ENCODE measurements around the gene ZNF268. TPM values are rescaled to one million over a fixed set of nuclear protein-coding genes. Genes with fewer than 3 reads are reported as not detected.
A peak's percentile ranks its signal among the peaks of the same experiment; 100 is the strongest.

ZNF268 gene
- total and polyA plus RNA-seq, 4 donors: 4.2 to 18.9 (median 10.4) TPM

DNA sequence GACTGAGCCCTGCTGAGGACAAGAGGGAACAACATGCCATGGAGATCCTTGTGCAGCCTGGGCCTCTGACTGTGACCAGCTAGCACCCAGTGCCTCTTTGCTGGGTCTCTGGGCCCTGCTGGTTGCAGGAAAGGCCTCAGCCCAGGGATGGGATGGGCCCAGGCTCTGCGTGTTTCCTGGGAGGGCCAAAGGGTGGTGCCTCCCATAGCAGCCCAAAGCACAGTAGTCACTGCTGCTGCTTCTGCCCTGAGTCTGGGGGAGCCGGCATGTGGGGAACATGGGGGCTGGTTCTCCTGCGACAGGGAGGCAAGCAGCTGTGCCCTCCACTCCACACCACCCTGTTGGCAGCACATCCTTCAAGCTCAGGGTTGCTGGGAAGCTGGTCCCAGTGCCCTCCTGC, 35.9 kb downstream of the ZNF268 start:
- intact Hi-C loops (cut with DNase I): no loop called here
- ATAC-seq (ENCODE audit: low FRiP score): no peak
- Histone ChIP-seq H3K27me3 (ENCODE audit: control insufficient read depth in 1 of 2, insufficient read depth in 2 of 2, low read length in 1 of 2) (no peaks in the 10 kb centered on the region), H3K36me3 (ENCODE audit: control insufficient read depth in 1 of 2, insufficient read depth in 2 of 2, low read length in 1 of 2) (no peaks in the 10 kb centered on the region), H3K4me1 (ENCODE audit: control insufficient read depth in 1 of 2, insufficient read depth in 2 of 2, low read length in 2 of 2) (no peaks in the 10 kb centered on the region), H3K4me3 (ENCODE audit: low read length in 2 of 2) (no peak overlapping the region), H3K27ac (ENCODE audit: low read depth in 1 of 2, low read length in 2 of 2) (no peak overlapping the region), H3K9me3 (ENCODE audit: control insufficient read depth, low read length) (peaks cover 33% of the 10 kb centered on the region)
- WGBS, 2 donors: 78% methylated on average over 2 to 3 of the region's 3 CpGs
- DNase-seq: no peak

DNA sequence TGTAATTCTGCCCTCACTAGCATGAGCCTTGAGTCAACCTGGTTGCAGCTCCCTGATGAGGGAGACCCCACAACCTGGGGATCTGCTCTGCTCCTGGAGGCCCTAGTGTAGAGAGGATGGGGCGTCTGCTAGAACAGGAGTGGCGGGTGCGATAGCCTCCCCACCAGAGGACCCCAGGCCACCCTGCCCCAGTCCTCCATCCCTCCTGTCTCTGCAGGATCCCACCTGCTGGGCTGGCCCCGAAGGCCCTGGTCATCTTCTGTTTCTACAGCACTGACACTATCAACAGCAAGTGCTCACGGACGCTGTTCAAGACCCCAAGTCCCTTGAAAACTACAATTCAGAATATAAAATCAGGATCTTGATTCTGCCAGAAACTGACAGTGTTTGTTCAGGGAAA, 39.2 kb downstream of the ZNF268 start:
- Histone ChIP-seq H3K9me3 (ENCODE audit: control insufficient read depth, low read length) (peaks cover 26% of the 10 kb centered on the region), H3K27ac (ENCODE audit: low read depth in 1 of 2, low read length in 2 of 2) (no peak overlapping the region), H3K36me3 (ENCODE audit: control insufficient read depth in 1 of 2, insufficient read depth in 2 of 2, low read length in 1 of 2) (no peaks in the 10 kb centered on the region), H3K27me3 (ENCODE audit: control insufficient read depth in 1 of 2, insufficient read depth in 2 of 2, low read length in 1 of 2) (no peaks in the 10 kb centered on the region), H3K4me3 (ENCODE audit: low read length in 2 of 2) (no peak overlapping the region), H3K4me1 (ENCODE audit: control insufficient read depth in 1 of 2, insufficient read depth in 2 of 2, low read length in 2 of 2) (no peaks in the 10 kb centered on the region)
- WGBS, 2 donors: 84 to 91% methylated on average over 5 to 6 of the region's 6 CpGs
- intact Hi-C loops (cut with DNase I): no loop called here
- ATAC-seq (ENCODE audit: low FRiP score): no peak
- no peak for DNase-seq

DNA sequence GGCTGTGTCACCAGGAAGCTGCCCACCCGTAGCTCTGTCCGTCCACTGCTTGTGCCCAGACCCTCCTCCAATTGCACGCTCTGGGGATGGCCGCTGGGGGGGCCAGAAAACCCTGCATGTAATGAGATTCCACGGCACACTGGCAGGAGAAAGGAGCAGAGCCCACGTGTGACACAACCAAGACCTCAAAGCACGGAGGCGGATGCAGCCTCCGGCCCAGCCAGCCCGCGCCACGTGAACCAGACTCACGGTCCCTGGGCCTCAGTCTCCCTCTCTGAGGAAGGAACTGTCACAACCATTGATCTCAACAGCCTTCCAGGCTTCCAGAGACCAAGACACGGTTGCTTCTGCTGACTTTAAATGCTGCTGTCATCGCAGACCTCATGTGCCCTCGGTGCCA, 39.9 kb downstream of the ZNF268 start:
- intact Hi-C loops (cut with DNase I): no loop called here
- ATAC-seq (ENCODE audit: low FRiP score) (no peak), DNase-seq (no peak)
- Histone ChIP-seq H3K9me3 (ENCODE audit: control insufficient read depth, low read length) (peaks cover 22% of the 10 kb centered on the region), H3K27me3 (ENCODE audit: control insufficient read depth in 1 of 2, insufficient read depth in 2 of 2, low read length in 1 of 2) (no peaks in the 10 kb centered on the region), H3K36me3 (ENCODE audit: control insufficient read depth in 1 of 2, insufficient read depth in 2 of 2, low read length in 1 of 2) (no peaks in the 10 kb centered on the region), H3K4me1 (ENCODE audit: control insufficient read depth in 1 of 2, insufficient read depth in 2 of 2, low read length in 2 of 2) (no peaks in the 10 kb centered on the region), H3K4me3 (ENCODE audit: low read length in 2 of 2) (no peak overlapping the region), H3K27ac (ENCODE audit: low read depth in 1 of 2, low read length in 2 of 2) (no peak overlapping the region)
- WGBS, 2 donors: 82 to 88% methylated on average over 16 of the region's 16 CpGs

DNA sequence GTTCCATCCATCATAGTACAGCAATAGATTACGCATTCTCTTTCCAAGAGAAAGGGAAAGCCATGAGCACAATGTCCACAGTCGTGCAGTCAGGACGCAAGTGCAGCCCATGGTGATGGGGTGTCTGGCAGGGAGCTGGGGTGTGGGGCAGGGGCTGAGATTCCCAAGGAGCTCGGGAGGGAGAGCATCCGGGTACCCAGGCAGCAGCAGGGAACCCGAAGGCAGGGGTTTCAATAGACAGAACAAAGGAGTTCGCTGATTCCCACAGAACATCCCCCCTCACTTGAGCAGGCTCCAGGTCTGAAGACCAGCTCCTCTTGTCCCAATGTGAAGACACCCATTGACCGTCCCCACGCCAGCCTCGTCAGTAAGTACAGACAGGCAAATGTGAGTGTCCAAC, 40.9 kb downstream of the ZNF268 start:
- H3K27me3 ChIP-seq (ENCODE audit: control insufficient read depth in 1 of 2, insufficient read depth in 2 of 2, low read length in 1 of 2): no peaks in the 10 kb centered on the region
- no peak overlapping the region for H3K4me3 ChIP-seq (ENCODE audit: low read length in 2 of 2)
- ATAC-seq (ENCODE audit: low FRiP score): no peak
- 82 to 86% methylated on average over 10 of the region's 10 CpGs for WGBS, 2 donors
- peaks cover 15% of the 10 kb centered on the region for H3K9me3 ChIP-seq (ENCODE audit: control insufficient read depth, low read length)
- intact Hi-C loops (cut with DNase I): no loop called here
- no peak overlapping the region for H3K27ac ChIP-seq (ENCODE audit: low read depth in 1 of 2, low read length in 2 of 2)
- no peaks in the 10 kb centered on the region for H3K36me3 ChIP-seq (ENCODE audit: control insufficient read depth in 1 of 2, insufficient read depth in 2 of 2, low read length in 1 of 2)
- H3K4me1 ChIP-seq (ENCODE audit: control insufficient read depth in 1 of 2, insufficient read depth in 2 of 2, low read length in 2 of 2): no peaks in the 10 kb centered on the region
- DNase-seq: no peak

DNA sequence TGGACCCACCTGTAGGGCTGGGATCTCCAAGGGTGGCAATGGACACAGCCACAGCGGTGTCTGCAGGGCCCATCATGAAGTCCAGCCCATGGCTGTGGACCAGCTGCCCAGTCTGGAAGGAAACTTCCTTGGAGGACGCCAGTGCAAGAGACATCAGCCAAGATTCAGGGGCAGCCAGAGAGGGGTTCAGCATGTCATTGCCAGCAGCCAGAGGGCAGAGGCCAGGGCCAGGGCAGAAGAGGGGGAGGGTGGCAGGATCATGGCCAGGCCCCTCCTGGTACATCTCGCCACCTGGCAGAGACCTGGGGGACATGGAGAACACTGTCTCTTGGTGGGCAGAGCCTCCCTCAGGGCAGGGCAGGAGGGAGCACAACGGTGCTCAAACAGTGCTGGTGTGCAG, 44.2 kb downstream of the ZNF268 start:
- intact Hi-C loops (cut with DNase I): no loop called here
- no peaks in the 10 kb centered on the region for H3K4me1 ChIP-seq (ENCODE audit: control insufficient read depth in 1 of 2, insufficient read depth in 2 of 2, low read length in 2 of 2)
- no peak overlapping the region for H3K4me3 ChIP-seq (ENCODE audit: low read length in 2 of 2)
- H3K27me3 ChIP-seq (ENCODE audit: control insufficient read depth in 1 of 2, insufficient read depth in 2 of 2, low read length in 1 of 2): no peaks in the 10 kb centered on the region
- no peak for DNase-seq
- no peaks in the 10 kb centered on the region for H3K36me3 ChIP-seq (ENCODE audit: control insufficient read depth in 1 of 2, insufficient read depth in 2 of 2, low read length in 1 of 2)
- no peak for ATAC-seq (ENCODE audit: low FRiP score)
- peaks cover 4% of the 10 kb centered on the region for H3K9me3 ChIP-seq (ENCODE audit: control insufficient read depth, low read length)
- WGBS, 2 donors: 83% methylated on average over 4 of the region's 4 CpGs
- no peak overlapping the region for H3K27ac ChIP-seq (ENCODE audit: low read depth in 1 of 2, low read length in 2 of 2)

DNA sequence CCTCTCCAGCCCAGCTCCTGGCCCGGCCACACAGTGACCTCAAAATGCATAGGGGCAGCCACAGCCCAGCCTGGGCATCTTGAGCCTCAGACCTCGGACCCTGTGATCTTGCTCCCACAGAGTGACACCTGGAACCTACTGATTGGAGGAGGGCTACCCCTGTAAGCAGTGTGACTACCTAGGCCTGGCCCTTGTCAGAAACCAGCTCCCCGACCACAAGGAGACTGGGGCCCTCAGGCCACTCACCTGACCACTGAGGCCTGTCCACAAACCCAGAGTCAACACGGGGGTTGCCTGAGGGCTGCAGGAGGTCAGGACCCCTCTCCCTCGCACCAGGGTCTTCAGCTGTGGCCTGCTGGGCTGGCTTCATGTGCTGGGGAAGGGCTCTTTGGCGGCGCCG, 45.4 kb downstream of the ZNF268 start:
- ATAC-seq (ENCODE audit: low FRiP score): peak; percentile 31
- Histone ChIP-seq H3K36me3 (ENCODE audit: control insufficient read depth in 1 of 2, insufficient read depth in 2 of 2, low read length in 1 of 2) (no peaks in the 10 kb centered on the region), H3K27me3 (ENCODE audit: control insufficient read depth in 1 of 2, insufficient read depth in 2 of 2, low read length in 1 of 2) (no peaks in the 10 kb centered on the region), H3K9me3 (ENCODE audit: control insufficient read depth, low read length) (peaks cover 2% of the 10 kb centered on the region), H3K4me1 (ENCODE audit: control insufficient read depth in 1 of 2, insufficient read depth in 2 of 2, low read length in 2 of 2) (no peaks in the 10 kb centered on the region), H3K4me3 (ENCODE audit: low read length in 2 of 2) (no peak overlapping the region), H3K27ac (ENCODE audit: low read depth in 1 of 2, low read length in 2 of 2) (no peak overlapping the region)
- no peak for DNase-seq
- intact Hi-C loops (cut with DNase I): no loop called here
- 78 to 79% methylated on average over 8 of the region's 8 CpGs for WGBS, 2 donors

DNA sequence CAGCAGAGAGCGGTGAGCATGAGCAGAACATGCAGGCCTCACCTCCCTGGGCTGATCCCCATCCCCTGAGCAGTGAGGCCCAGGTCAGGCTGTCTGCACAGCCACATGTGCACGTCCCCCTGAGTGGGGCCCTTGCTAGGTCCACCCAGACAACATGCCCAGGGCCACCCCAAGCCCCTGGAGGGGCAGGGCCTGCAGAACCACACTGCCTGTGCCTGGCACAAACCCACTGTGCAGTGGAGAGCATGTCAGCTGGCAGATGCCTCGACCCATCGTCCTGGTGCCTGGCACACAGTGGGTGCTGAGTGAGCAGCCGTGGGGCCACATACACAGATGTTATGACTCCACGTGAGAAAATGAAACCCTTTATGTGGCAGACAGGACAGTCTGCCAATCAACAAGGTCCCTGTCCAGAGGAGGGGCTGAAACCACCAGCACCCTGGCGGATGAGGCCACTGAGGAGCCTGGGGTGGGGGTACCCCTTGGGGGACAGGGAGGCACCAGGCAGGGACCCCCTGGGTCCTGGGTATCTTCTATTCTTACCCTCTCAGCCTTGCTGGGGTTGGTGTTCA, 46.1 kb downstream of the ZNF268 start:
- H3K4me1 ChIP-seq (ENCODE audit: control insufficient read depth in 1 of 2, insufficient read depth in 2 of 2, low read length in 2 of 2): no peaks in the 10 kb centered on the region
- no peak overlapping the region for H3K27ac ChIP-seq (ENCODE audit: low read depth in 1 of 2, low read length in 2 of 2)
- intact Hi-C loops (cut with DNase I): no loop called here
- no peak overlapping the region for H3K4me3 ChIP-seq (ENCODE audit: low read length in 2 of 2)
- 70 to 74% methylated on average over 7 of the region's 7 CpGs for WGBS, 2 donors
- H3K27me3 ChIP-seq (ENCODE audit: control insufficient read depth in 1 of 2, insufficient read depth in 2 of 2, low read length in 1 of 2): no peaks in the 10 kb centered on the region
- no peaks in the 10 kb centered on the region for H3K36me3 ChIP-seq (ENCODE audit: control insufficient read depth in 1 of 2, insufficient read depth in 2 of 2, low read length in 1 of 2)
- ATAC-seq (ENCODE audit: low FRiP score) (no peak), DNase-seq (no peak)
- peaks cover 2% of the 10 kb centered on the region for H3K9me3 ChIP-seq (ENCODE audit: control insufficient read depth, low read length)

DNA sequence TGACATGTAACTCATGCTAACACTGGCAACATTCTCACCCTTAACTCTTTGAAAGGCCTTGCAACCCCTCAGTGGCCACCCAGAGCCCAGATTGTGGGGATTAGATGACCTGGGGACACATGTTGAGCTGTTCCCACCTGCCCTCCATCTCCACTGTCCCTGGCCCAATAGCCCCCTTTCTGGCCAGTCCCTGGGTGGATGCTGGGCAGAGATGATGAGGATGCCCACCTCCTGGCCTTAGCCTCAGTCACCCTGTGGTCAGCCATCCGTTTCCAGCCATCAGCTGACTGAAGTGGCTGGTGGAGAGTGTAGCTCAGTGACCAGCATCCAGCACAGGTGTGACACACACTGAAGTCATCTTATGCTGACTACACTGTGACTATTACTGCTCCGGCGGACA, 49.7 kb downstream of the ZNF268 start:
- Histone ChIP-seq H3K36me3 (ENCODE audit: control insufficient read depth in 1 of 2, insufficient read depth in 2 of 2, low read length in 1 of 2) (no peaks in the 10 kb centered on the region), H3K9me3 (ENCODE audit: control insufficient read depth, low read length) (no peaks in the 10 kb centered on the region), H3K4me3 (ENCODE audit: low read length in 2 of 2) (no peak overlapping the region), H3K27ac (ENCODE audit: low read depth in 1 of 2, low read length in 2 of 2) (no peak overlapping the region), H3K27me3 (ENCODE audit: control insufficient read depth in 1 of 2, insufficient read depth in 2 of 2, low read length in 1 of 2) (no peaks in the 10 kb centered on the region), H3K4me1 (ENCODE audit: control insufficient read depth in 1 of 2, insufficient read depth in 2 of 2, low read length in 2 of 2) (no peaks in the 10 kb centered on the region)
- no peak for DNase-seq
- no peak for ATAC-seq (ENCODE audit: low FRiP score)
- 66 to 72% methylated on average over 3 of the region's 3 CpGs for WGBS, 2 donors
- intact Hi-C loops (cut with DNase I): no loop called here

DNA sequence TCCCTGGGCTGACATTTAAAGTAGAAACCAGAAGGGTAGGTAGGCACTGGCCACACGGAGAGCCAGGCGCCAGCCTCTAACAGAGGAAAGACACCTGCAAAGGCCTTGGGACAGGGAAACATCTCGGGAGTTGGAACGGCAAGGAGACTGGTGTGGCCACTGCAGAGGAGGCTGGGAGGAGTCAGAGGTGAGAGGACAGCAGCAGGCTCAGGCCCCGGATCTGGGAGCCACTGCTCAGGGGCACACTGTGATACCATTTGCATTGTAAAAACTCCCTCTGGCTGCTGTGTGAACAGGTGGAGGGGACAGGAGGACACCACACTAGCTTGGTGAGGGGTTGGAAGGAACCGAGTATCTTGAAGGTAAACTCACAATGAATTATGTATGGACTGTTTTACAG, 51.7 kb downstream of the ZNF268 start:
- ATAC-seq (ENCODE audit: low FRiP score): no peak
- no peak overlapping the region for H3K4me3 ChIP-seq (ENCODE audit: low read length in 2 of 2)
- no peaks in the 10 kb centered on the region for H3K36me3 ChIP-seq (ENCODE audit: control insufficient read depth in 1 of 2, insufficient read depth in 2 of 2, low read length in 1 of 2)
- no peaks in the 10 kb centered on the region for H3K27me3 ChIP-seq (ENCODE audit: control insufficient read depth in 1 of 2, insufficient read depth in 2 of 2, low read length in 1 of 2)
- 79 to 83% methylated on average over 6 of the region's 6 CpGs for WGBS, 2 donors
- H3K27ac ChIP-seq (ENCODE audit: low read depth in 1 of 2, low read length in 2 of 2): no peak overlapping the region
- H3K9me3 ChIP-seq (ENCODE audit: control insufficient read depth, low read length): no peaks in the 10 kb centered on the region
- DNase-seq: no peak
- no peaks in the 10 kb centered on the region for H3K4me1 ChIP-seq (ENCODE audit: control insufficient read depth in 1 of 2, insufficient read depth in 2 of 2, low read length in 2 of 2)
- intact Hi-C loops (cut with DNase I): no loop called here
